D721Med (cell line): Measurements from ENCODE around the gene CDH23.
"Not testable (repeated sequence)": the region's sequence is repeated elsewhere in the genome, so short reads cannot be mapped to it uniquely, and the experiment has no call there.

Source experiments
- DNase-seq: peaks from one replicate; pipeline ENCODE4 v3.0.0; 2011; ENCODE audit warnings: low spot score; ENCODE audit not compliant: insufficient read length
- FAIRE-seq: peaks from 2 replicates; lab custom pipeline; 2011; peaks lifted over from hg19 to GRCh38; lab: Jason Lieb, UNC
- TF ChIP-seq, protein P1 (sequence below): IDR thresholded peaks from 2 replicates; pipeline ENCODE4 v1.5.1; 2012; ENCODE audit warnings: mild to moderate bottlenecking, control low read depth; ENCODE audit not compliant: insufficient read depth; ENCODE audit errors: missing control alignments

CDH23 gene

DNA sequence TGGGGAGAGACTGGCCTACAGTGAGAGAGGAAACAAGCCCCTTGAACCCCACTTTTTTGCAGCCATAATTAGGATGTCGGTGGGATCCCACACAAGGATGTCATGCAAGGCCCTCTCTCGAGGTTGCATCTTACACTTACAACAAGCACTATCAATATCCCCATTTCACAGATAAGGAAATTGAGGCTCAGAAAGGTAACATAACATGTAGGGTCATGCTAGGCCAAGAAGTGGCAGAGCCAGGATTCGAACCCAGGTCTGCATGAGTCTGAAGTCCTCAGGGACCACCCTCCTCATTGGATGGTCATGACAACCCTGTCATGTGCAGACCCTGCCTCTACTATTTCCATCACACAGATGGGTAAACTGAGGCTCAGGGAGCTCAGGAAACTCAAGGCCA is 199.4 kb downstream of the CDH23 start:
- DNase-seq (no peak), FAIRE-seq (no peak)
- TF ChIP-seq, protein P1, sequence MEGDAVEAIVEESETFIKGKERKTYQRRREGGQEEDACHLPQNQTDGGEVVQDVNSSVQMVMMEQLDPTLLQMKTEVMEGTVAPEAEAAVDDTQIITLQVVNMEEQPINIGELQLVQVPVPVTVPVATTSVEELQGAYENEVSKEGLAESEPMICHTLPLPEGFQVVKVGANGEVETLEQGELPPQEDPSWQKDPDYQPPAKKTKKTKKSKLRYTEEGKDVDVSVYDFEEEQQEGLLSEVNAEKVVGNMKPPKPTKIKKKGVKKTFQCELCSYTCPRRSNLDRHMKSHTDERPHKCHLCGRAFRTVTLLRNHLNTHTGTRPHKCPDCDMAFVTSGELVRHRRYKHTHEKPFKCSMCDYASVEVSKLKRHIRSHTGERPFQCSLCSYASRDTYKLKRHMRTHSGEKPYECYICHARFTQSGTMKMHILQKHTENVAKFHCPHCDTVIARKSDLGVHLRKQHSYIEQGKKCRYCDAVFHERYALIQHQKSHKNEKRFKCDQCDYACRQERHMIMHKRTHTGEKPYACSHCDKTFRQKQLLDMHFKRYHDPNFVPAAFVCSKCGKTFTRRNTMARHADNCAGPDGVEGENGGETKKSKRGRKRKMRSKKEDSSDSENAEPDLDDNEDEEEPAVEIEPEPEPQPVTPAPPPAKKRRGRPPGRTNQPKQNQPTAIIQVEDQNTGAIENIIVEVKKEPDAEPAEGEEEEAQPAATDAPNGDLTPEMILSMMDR = no peak

DNA sequence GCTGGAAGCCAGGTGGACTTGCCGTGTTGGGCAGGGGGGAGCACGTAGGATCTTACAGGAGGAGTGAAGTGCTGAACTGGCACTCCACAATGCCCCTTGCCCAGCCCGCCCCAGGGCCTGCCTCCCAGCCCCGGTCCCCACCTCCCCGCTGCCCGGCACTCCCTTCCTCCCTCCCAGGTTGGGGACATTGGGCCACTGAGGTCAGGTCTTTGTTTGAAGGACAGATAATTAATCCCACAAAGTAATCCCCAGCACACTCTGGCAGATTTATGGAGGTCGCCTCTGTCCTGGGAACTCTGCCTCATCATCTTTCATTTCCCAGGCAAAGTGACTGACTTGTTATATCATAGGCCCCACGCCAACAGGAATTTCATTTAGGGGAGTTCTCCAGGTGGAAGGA is 200.0 kb downstream of the CDH23 start:
- FAIRE-seq (no peak), DNase-seq (no peak)
- TF ChIP-seq, protein P1 = no peak

DNA sequence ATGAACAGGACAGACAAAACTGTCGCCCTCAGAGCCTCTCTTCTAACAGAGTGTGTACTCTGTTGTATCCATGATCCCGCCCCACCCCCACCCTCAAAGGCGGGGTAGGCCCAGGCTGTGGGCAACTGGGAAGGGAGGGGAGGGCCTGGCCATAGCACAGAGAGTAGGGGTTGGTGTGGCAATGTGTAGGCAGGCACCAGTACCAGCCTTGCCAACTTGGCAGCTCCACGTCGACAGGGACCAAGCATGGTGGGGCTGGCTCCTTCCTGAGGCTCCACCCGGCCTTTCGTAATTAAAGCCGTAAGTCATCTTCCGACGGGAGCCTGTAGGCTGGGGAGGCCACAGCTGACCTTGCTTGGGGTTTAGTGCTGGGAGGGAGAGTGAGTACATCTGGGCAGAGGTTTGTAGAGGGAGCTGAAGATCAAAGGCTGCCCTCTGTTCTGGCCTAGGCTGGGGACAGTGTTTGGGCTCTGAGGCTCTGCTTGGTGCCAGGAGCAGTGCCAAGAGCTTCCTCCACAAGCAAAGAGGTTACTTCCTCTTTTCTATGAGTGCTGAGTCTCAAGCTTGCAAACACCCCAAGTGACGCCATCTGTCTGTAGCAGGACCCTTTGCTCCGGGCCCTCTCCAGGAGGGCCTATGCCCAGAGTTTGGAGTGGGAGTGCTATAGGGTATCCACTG is 201.2 kb downstream of the CDH23 start:
- FAIRE-seq (no peak), DNase-seq (no peak)
- TF ChIP-seq, protein P1 = no peak

DNA sequence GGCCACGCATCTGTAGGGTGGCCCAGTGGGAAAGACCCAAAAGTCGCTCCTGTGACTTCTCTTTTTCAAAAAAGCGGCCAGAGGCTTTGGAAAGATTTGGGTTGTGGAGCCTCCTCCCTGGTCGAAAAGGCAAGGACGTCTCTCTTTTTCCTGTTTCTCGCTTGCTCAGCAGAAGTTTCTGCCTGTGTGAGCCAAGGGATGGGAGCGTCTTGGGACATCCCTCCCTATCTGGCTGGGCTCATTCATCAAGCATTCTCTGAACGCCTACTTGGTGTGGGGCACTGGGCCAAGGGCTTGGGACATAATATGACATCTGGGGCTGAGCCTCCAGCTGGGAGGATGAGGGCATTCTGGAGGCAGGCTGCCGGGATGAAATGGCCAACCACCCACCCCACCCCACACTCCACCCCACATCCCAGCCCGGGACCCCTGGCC is 201.9 kb downstream of the CDH23 start:
- TF ChIP-seq, protein P1 = no peak
- DNase-seq (no peak), FAIRE-seq (no peak)

DNA sequence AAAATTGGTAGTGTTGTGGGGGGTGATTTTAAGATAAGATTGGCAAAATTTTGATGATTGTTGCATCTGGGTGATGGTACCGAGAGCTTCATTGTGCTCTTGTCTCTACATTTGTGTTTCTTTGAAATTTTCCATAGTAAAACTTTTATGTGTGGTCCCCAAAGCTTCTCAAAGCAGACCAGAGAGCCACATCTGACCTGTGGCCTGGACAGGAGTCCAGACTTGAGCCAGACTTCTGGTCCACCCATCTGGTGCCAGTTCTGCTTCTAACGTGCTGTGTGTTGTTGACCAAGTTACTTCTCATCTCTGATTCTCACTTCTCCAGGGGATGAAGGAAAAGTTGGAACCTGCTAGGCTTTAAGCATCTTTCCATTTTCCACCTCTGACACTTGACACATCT is 202.8 kb downstream of the CDH23 start:
- no peak for DNase-seq
- TF ChIP-seq, protein P1 = no peak
- no peak for FAIRE-seq

DNA sequence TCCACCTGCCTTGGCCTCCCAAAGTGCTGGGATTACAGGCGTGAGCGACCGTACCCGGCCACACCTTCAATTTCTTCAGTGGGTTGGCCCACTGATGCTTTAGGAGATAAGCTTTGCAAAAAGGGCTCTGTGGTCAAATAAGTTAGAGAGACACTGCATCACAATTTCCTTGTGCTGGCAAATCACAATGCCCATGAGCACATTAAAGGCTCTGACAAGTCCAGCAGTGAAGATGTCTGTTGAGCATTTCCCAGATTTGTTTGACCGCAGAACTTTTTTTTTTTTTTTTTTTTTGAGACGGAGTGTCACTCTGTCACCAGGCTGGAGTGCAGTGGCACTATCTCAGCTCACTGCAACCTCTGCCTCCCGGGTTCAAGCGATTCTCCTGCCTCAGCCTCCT is 203.5 kb downstream of the CDH23 start:
- not testable (repeated sequence) for DNase-seq, FAIRE-seq

DNA sequence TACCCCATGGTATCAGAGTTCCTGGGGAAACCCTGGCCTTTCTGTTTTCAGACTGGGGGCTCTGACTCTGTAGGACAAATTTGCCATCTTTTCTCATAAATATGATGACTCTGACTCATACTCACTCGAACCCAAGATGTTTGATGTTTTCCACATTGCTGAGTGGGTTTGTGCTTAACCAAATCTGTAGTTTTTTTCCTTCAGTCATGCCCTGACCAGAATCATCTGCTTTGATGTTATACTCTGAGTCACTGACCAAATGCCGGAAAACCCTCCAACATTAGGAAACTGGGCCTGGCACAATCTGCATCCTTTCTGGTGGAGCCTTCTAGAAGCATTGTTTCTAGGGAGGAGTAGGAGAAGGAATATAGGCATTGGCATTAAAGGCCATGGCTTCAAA is 204.1 kb downstream of the CDH23 start:
- TF ChIP-seq, protein P1 = no peak
- FAIRE-seq (no peak), DNase-seq (no peak)
